SHP77 treated with DMSO at 0.1 percent for 48 hours (cell line): ENCODE measurements around the gene P2RY2.

ENCODE experiments used
- DNase-seq: peaks from one replicate; lab custom pipeline; 2025; lab: John Stamatoyannopoulos, UW

The P2RY2 gene

GRCh38 chr11:73218106-73218829 lies at the start of gene P2RY2:
Gene P2RY2 (plus strand): TSS chr11:73218281. CDS start chr11:73234160, 15,879 bp downstream.
- DNase-seq: no peak

GRCh38 chr11:73168925-73169579 lies 49.0 kb upstream of the P2RY2 start:
- DNase-seq: no peak

GRCh38 chr11:73170140-73170539 lies 47.9 kb upstream of the P2RY2 start:
- DNase-seq: no peak

DNA sequence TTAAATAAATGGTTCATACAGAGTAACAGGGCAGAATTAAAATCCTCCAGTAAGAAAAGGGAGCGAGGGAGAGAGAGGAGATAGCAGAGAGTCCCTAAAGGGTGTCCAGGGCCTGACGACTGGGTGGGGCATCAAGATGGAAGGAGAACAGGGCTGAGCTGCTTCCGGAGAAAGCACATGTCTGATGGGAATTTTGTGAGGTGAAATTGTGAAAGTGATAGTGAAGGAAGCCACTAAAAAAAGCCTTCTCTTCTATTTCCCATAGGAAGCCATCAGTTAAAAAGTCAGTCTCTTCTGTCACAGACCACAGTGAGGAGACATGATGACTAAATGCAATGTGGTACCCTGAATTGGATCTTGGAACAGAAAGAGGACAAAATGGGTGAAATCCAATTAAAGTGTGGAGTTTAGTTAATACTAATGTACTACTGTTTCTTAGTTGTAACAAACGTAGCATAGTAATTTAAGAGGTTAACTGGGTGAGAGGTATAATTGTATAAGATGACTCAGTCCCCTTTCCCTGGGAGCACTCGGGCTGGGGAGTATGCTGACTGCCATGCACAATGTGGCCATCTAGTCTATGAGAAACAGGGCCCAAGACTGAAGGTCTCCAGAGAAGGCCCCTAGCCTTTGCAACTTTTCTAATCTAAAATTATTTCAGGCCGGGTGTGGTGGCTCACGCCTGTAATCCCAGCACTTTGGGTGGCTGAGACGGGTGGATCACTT lies 46.5 kb upstream of the P2RY2 start:
- no peak for DNase-seq

GRCh38 chr11:73172992-73173656 lies 45.0 kb upstream of the P2RY2 start:
- no peak for DNase-seq

- DNase-seq: no peak
Observed at GRCh38 chr11:73173755-73174494, 44.2 kb upstream of the P2RY2 start.

DNA sequence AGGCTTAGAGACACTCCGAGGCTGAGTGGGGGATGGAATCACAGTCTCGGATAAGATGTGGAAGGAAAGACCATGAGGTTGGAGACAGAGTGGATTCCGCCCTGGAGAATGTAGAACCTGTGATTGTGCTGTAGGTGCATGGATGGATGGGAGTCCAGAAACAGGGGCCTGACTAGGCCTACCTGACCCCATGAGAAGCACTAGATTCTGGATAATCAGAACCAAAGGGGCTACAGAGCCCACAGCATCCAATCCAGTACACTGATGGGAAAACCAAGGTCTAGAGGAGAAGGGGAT lies 43.6 kb upstream of the P2RY2 start:
- no peak for DNase-seq

GRCh38 chr11:73175551-73176144 lies 42.4 kb upstream of the P2RY2 start:
- DNase-seq: no peak

DNA sequence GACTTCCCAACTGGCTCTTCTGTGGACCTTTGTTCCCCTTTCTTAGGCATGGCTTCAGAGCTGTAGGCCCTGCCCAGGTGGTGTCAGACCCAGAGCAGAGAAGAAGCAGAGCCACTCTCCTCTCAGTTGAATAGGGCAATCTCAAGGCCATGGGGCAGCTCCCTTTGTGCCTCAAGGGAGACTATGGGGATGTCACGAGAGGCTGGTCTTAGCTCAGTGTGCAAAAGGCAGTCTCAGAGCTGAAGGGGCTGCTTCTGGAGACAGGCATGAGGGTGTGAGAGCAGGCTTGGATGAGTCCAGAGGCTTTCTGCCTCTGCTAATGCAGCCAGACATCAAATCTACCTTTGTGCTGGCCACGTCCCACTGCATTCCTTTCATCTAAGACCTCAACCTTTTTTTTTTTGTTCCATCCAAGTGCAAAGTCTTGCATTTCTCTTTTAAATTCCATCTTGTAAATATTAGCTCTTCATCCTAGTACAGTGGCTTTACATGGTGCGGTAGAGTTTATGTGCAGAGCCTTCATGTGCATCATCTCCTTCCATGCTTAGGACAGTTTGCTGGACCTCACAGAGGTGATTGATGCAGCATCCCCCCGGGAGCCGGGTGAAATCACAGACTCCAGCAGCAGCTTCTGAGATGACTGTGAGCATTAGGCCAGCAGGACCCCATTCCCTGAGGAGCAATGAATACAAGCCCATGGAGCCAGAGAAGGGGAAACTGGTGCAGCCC lies 41.8 kb upstream of the P2RY2 start:
- no peak for DNase-seq

GRCh38 chr11:73176874-73177155 lies 41.3 kb upstream of the P2RY2 start:
- no peak for DNase-seq

GRCh38 chr11:73177380-73177777 lies 40.7 kb upstream of the P2RY2 start:
- no peak for DNase-seq

DNA sequence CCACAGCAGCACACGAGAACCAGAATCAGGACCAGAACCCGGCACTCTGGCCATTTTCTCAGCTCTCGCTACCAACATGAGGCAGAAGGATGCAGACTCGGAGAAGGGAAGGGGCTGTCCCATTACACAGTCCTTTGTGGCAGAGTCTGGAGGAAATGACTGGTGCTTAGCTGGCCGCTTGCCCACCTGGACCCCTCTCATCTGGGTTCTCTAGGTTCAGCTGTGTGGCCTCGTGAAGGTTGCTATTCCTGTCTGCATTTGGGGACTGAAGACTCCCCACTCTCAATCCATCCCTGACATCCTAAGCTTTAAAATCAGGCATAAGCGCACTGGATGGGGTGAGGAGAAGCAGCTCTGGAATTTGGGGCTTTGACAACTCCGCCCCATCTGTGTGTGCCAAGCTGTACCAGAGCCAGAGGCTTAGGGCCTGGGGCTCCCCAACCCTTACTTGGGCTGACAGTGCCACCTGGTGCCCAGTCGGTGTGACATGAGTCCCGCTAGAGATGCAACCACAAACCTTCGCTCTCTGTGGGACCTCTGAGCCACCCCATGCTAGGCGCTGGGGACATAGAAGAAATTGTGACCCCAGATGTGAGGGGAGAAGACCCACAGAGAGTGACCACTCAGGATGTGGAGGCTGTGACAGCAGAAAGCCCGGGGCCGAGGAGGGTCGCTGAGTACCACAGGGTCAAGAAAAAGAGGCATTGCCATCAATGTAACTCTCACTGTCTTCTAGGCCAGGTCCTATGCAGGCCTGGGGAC lies 40.1 kb upstream of the P2RY2 start:
- DNase-seq: peak; percentile 24

DNA sequence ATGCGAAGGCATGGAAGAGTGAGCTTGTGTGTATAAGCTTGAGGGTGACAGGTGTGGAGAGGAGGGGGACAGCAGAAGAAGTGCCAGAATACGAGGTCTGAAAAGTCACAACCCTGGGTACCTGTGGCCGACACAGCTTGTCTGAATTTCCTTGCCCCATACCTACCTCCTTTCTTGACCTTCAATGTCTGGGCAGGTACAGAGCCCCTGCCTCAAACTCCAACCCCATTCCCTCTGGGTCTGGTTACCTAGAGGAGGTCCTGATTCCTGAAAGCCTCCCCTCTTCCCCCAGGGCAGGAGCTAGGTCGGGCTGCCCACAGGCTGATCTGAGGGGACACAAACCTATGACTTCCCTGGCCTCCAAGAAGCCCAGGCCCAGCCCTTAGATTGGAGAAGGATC lies 39.4 kb upstream of the P2RY2 start:
- no peak for DNase-seq

- no peak for DNase-seq
Observed at GRCh38 chr11:73182824-73183321, 35.2 kb upstream of the P2RY2 start.

DNA sequence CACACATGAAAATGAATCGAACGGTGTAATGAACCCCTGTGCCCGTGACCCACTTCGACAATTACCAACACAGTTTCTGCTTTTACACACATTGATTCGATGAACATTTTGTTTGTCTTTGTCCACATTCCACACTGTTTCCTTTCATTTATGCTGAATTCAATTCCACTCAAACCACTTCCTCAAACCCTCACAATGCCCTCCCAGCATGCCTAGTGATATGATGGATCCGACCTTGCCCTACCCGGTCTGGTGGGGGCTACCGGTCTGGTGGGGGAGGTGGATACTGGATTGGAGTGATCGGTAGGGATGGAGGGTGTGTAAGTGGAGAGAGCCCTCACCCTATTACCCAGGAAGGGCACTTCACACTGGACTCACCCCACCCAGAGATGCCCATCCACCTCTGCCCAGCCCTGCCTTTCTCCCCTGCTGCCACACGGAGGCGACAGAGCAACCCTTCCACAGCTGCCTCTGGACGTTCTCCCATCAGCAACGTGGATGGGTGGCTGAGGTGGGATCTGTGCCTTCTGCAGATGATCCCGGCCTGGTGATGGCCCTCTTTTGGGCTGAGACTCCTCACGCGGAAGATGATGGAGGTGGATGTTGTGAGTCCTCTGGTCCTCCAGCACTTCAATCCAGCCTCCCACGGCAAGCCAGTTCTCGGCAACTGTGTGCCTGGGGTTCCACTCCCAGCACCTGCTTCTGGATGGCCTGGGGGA lies 33.0 kb upstream of the P2RY2 start:
- peak; percentile 32 for DNase-seq

DNA sequence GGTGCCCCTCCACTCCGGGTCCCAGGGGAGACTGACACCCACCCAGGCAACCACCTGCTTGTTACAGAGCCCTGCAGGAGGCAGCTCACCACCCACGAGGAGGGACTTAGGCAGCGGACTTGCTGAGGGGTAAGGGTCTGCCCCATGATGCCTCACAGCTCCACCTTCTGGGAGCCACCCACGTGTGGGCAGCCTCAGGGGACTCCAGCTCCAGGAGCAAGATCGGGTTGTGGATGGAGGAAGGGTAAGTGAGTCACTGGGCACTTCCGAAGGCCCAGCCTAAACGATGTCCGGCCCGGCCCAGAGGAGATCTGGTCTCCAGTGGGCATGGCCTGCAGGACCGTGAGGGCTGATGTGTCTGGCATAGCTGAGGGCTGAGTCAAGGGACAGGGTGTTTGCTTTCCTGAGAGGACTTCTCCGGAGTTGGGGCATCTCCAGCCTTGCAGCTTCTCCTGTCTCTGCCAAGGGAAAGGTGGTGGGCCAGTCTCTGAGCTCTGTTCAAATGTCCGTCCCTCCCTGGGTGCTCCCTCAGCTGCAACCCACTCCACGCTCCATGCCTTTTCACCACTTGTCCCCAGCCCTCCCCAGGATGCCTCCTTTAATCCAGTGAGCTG lies 32.3 kb upstream of the P2RY2 start:
- no peak for DNase-seq

DNA sequence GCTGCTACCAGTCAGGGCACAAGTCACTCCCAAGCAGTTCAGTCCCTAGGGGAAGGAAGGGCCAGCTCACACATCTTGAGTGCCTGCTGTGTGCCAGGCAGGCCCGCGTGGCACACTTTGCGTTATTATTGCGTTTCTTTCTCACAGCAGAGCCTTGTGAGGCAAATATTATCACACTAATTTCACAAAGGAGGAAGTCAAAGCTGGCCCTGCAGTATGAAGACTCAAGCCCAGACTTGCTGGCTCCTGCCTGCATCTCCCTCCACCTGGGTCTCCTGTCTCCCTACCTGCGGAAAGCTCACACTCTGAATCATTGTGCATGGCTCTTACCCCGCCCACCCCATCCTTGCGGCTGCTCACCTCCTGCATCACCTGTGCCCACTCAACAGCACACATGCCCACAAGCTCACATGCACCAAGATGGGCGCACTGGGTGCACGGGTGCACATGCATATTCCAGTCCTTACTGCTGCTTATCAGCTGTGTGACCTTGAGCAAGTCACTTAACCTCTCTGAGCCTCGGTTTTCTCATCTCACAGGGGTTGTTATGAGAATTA lies 31.7 kb upstream of the P2RY2 start:
- DNase-seq: no peak

DNA sequence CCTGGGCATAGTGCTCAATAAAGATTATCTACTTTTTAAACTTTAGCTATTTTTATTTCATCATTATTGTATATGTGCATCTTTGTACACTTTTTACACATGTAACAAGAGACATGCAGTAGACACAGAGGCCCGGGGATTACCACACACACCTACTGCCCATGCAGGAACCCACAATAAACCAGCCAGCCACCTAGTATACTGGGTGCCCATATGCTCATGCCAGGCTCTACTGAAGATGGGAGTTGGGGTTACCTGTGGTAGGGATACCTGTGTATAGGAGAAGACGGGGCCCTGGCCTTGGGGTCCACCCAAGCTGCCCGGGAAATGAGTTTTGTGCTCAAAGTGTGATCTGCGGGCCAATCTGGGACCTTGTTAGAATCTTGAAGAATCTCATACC lies 31.2 kb upstream of the P2RY2 start:
- no peak for DNase-seq

DNA sequence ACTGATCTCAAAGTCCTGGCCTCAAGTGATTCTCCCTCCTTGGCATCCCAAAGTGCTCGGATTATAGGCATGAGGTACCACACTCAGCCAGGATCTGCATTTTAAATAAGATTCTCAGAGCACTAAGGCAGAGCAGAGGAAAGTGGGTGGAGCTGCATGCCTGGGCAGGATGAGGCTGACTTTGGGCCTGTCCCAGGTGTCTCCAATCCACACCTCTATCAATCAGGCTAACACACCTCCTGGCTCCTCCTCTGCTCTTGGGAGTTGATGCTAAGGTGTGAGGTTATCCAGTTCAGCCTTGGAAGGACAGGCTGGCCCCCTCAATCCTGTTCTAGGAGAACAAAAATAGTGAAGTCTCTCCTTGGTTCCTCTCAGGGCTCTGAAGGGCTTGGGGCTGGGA lies 30.2 kb upstream of the P2RY2 start:
- no peak for DNase-seq
